Endothelial cell of umbilical vein (primary cell): ENCODE results near the gene SGK1. TPM values are rescaled to one million over a fixed set of nuclear protein-coding genes. Genes with fewer than 3 reads are reported as not detected.

Experiments
- BruUV-seq: library from RNA; stranded (reverse); fragments of 400-500 nt; replicated peaks from 2 replicates; lab custom pipeline; 2021; lab: Mats Ljungman, UMichigan
- CTCF ChIA-PET: fragments of 300-600, 350-600 bp; sonication (Branson Sonifier 250); formaldehyde crosslinking; loops from one replicate; lab custom pipeline; 2021; ENCODE audit warnings: antibody characterized with exemption, inconsistent platforms; lab: Charles Lee
- POLR2A ChIA-PET: fragments of 300-600, 350-600 bp; sonication (Branson Sonifier 250); formaldehyde crosslinking; loops from one replicate; lab custom pipeline; 2021; ENCODE audit warnings: antibody characterized with exemption, inconsistent platforms; lab: Charles Lee
- DNase-seq: peaks from one replicate; pipeline ENCODE4 v3.0.0-alpha.2; 2011; ENCODE audit warnings: low read depth, low spot score
- FAIRE-seq: peaks from 2 replicates; lab custom pipeline; 2011; peaks lifted over from hg19 to GRCh38; lab: Jason Lieb, UNC
- H2AFZ ChIP-seq: 2 replicates; pipeline ENCODE4 v1.6.0; 2012; ENCODE audit warnings: low read depth, low read length, control low read depth, inconsistent platforms
- H3K27ac ChIP-seq: 2 replicates; pipeline ENCODE4 v1.5.1; 2011; ENCODE audit warnings: low read depth, mild to moderate bottlenecking, control low read depth, low read length, moderate library complexity; ENCODE audit not compliant: insufficient read depth
- H3K27me3 ChIP-seq, 2 experiments: 2 replicates each; pipeline versions ENCODE4 v1.6.0 to v1.6.1; 2011; ENCODE audit warnings: low read length in 2 of 2, mixed read lengths in 1 of 2; ENCODE audit not compliant: control insufficient read depth in 2 of 2, insufficient read depth in 2 of 2
- H3K36me3 ChIP-seq, 2 experiments: 2 replicates in 1 of 2; 3 replicates in 1 of 2; pipeline ENCODE4 v1.5.1; 2011; ENCODE audit warnings: low read length in 2 of 2, mild to moderate bottlenecking in 1 of 2, moderate library complexity in 1 of 2; ENCODE audit not compliant: control insufficient read depth in 2 of 2, insufficient read depth in 2 of 2; ENCODE audit errors: extremely low read depth in 1 of 2
- H3K4me1 ChIP-seq: 3 replicates; pipeline ENCODE4 v1.5.1; 2011; ENCODE audit warnings: mild to moderate bottlenecking, low read length; ENCODE audit not compliant: control insufficient read depth, insufficient read depth; ENCODE audit errors: extremely low read depth
- H3K4me2 ChIP-seq: 2 replicates; pipeline ENCODE4 v1.6.1; 2011; ENCODE audit warnings: low read length, control low read depth, mixed read lengths; ENCODE audit not compliant: insufficient read depth
- H3K4me3 ChIP-seq, 3 experiments: fragments of 200-600 bp in 1 of 3; sonication (generic), shearing (Covaris generic) in 1 of 3; replicated peaks in 1 of 3; 2 replicates each; pipeline ENCODE4 v1.5.1; 2011 to 2016; ENCODE audit warnings: control low read depth in 3 of 3, low read length in 3 of 3, mild to moderate bottlenecking in 2 of 3, inconsistent platforms in 1 of 3, low read depth in 1 of 3, moderate library complexity in 1 of 3; ENCODE audit not compliant: insufficient read depth in 1 of 3
- H3K79me2 ChIP-seq: 2 replicates; pipeline ENCODE4 v1.6.0; 2012; ENCODE audit warnings: low read length, inconsistent platforms; ENCODE audit not compliant: control insufficient read depth, insufficient read depth
- H3K9ac ChIP-seq: replicated peaks from 2 replicates; pipeline ENCODE3; 2011; ENCODE audit warnings: low read length, control low read depth; ENCODE audit not compliant: insufficient read depth; ENCODE audit errors: extremely low read depth
- H3K9me1 ChIP-seq: replicated peaks from 3 replicates; pipeline ENCODE4 v1.6.0; 2011; ENCODE audit warnings: mild to moderate bottlenecking, low read length; ENCODE audit not compliant: control insufficient read depth, insufficient read depth; ENCODE audit errors: extremely low read depth
- H3K9me3 ChIP-seq: replicated peaks from 2 replicates; pipeline ENCODE4 v1.5.1; 2012; ENCODE audit warnings: low read length, inconsistent platforms; ENCODE audit not compliant: control insufficient read depth, insufficient read depth
- H4K20me1 ChIP-seq: replicated peaks from 2 replicates; pipeline ENCODE3; 2011; ENCODE audit warnings: mild to moderate bottlenecking, low read length; ENCODE audit not compliant: control insufficient read depth, insufficient read depth; ENCODE audit errors: extremely low read depth
- EZH2 ChIP-seq: IDR thresholded peaks from 2 replicates; pipeline ENCODE4 v1.6.1; 2012; ENCODE audit warnings: borderline replicate concordance, low read depth, mild to moderate bottlenecking, moderate library complexity, low read length, inconsistent platforms; ENCODE audit not compliant: severe bottlenecking
- FOS ChIP-seq: IDR thresholded peaks from 2 replicates; pipeline ENCODE4 v1.6.1; 2011; ENCODE audit warnings: mild to moderate bottlenecking, low read length, moderate library complexity, borderline replicate concordance; ENCODE audit not compliant: insufficient read depth
- GATA2 ChIP-seq: IDR thresholded peaks from 2 replicates; pipeline ENCODE4 v1.7.0; 2011; ENCODE audit warnings: low read depth, mild to moderate bottlenecking, moderate library complexity, mixed read lengths, low read length; ENCODE audit not compliant: insufficient read length, insufficient read depth
- JUN ChIP-seq: IDR thresholded peaks from 2 replicates; pipeline ENCODE4 v1.6.1; 2011; ENCODE audit warnings: borderline replicate concordance, low read depth; ENCODE audit not compliant: insufficient read length, insufficient read depth
- MYC ChIP-seq: IDR thresholded peaks from one replicate; pipeline ENCODE4 v1.6.1; 2011; ENCODE audit warnings: mild to moderate bottlenecking, low read depth, low read length
- POLR2A ChIP-seq: IDR thresholded peaks from 2 replicates; pipeline ENCODE4 v1.6.1; 2012; ENCODE audit warnings: low read depth, mild to moderate bottlenecking, control low read depth, low read length
- POLR2AphosphoS5 ChIP-seq: IDR thresholded peaks from 2 replicates; pipeline ENCODE4 v1.6.1; 2012; ENCODE audit warnings: low read depth, mild to moderate bottlenecking, control low read depth, low read length, moderate library complexity; ENCODE audit not compliant: insufficient read depth
- dilution Hi-C: fragments of 300-500 bp; cut with MboI; formaldehyde crosslinking; loops from one replicate; pipeline ENCODE4 v1.15.0; 2019; ENCODE audit warnings: low sequenced_read_pairs; ENCODE audit not compliant: extremely low pct_ligation_motif_present
- intact Hi-C: fragments of 100-400 bp; cut with micrococcal nuclease; formaldehyde crosslinking; loops from one replicate; pipeline ENCODE4 v1.10.0; 2022
- polyA plus RNA-seq, 4 experiments: library from polyadenylated mRNA; depleted of rRNA in 3 of 4; stranded (reverse) in 3 of 4; unstranded in 1 of 4; fragments of >200 nt; gene quantifications; 2 replicates each; pipeline versions ENCODE4 v1.2.1 to v1.2.3, GENCODE V29; 2011 to 2012; ENCODE audit warnings: missing spikeins in 1 of 4
- total RNA-seq: library from RNA; stranded (reverse); gene quantifications from 2 replicates; pipeline ENCODE4 v1.2.3, GENCODE V29; 2021
- TF ChIP-seq, protein P1 (sequence below): IDR thresholded peaks from 2 replicates; pipeline ENCODE4 v1.6.1; 2011; ENCODE audit not compliant: insufficient read depth, insufficient read length
- TF ChIP-seq, protein P2 (sequence below), 2 donors: IDR thresholded peaks; 1 replicate in 1 of 2; 2 replicates in 1 of 2; pipeline ENCODE4 v1.5.1; 2011; ENCODE audit warnings: low read length in 2 of 2, mild to moderate bottlenecking in 2 of 2, moderate library complexity in 2 of 2, control low read depth in 1 of 2, inconsistent platforms in 1 of 2, low read depth in 1 of 2; ENCODE audit not compliant: insufficient read depth in 1 of 2; ENCODE audit errors: extremely low read depth in 1 of 2

SGK1 gene
- total and polyA plus RNA-seq, 2 donors (not counting 3 experiments of a cell fraction or from before 2014, with no cell fraction given): 121 to 128 TPM

DNA sequence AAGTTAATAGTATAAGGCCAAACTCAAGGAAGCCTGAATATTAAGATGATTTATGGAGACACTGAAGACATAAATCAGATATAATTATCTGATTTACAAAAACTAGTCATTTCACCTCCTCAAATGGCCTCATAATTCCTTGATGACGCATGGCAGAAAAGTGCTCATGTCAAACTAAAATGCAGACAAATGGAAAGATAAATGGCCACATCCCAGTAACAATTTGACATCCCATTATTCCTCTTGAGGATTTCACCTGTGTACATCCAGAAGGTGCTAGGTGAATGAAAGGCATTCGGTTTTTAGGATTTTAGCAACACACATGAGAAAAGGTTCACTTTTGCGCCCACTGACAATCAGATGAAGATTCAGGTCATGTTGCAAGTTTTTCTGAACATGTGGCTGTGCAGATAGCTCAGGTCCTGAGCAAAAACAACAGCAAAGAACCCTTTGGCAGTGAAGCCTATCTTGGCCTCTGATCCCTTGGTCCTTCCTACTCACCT is 24.2 kb downstream of the SGK1 start:
- H3K4me2 ChIP-seq: no peak overlapping the region
- H3K9me1 ChIP-seq: no peaks in the 10 kb centered on the region
- H2AFZ ChIP-seq: no peak overlapping the region
- CTCF ChIA-PET: no interaction called here
- no TSS peak for BruUV-seq
- POLR2A ChIA-PET: no interaction called here
- FAIRE-seq (no peak), DNase-seq (no peak)
- no peaks in the 10 kb centered on the region for H3K27me3 ChIP-seq
- TF ChIP-seq, protein P1, sequence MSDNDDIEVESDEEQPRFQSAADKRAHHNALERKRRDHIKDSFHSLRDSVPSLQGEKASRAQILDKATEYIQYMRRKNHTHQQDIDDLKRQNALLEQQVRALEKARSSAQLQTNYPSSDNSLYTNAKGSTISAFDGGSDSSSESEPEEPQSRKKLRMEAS: no peak
- no peak for TF ChIP-seq POLR2A
- TF ChIP-seq MYC: no peak
- TF ChIP-seq FOS: no peak
- TF ChIP-seq, protein P2, sequence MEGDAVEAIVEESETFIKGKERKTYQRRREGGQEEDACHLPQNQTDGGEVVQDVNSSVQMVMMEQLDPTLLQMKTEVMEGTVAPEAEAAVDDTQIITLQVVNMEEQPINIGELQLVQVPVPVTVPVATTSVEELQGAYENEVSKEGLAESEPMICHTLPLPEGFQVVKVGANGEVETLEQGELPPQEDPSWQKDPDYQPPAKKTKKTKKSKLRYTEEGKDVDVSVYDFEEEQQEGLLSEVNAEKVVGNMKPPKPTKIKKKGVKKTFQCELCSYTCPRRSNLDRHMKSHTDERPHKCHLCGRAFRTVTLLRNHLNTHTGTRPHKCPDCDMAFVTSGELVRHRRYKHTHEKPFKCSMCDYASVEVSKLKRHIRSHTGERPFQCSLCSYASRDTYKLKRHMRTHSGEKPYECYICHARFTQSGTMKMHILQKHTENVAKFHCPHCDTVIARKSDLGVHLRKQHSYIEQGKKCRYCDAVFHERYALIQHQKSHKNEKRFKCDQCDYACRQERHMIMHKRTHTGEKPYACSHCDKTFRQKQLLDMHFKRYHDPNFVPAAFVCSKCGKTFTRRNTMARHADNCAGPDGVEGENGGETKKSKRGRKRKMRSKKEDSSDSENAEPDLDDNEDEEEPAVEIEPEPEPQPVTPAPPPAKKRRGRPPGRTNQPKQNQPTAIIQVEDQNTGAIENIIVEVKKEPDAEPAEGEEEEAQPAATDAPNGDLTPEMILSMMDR (IDR thresholded peaks at IDR 0.05; ENCODE audit: extremely low read depth in 1 of 2, insufficient read depth in 1 of 2, low read depth in 1 of 2, low read length in 2 of 2): no peak
- TF ChIP-seq POLR2AphosphoS5: no peak
- no peak for TF ChIP-seq JUN
- TF ChIP-seq GATA2: no peak
- no peak for TF ChIP-seq EZH2
- H3K9me3 ChIP-seq: no peaks in the 10 kb centered on the region
- H3K4me1 ChIP-seq: peaks cover 25% of the 10 kb centered on the region
- H3K36me3 ChIP-seq: no peaks in the 10 kb centered on the region
- dilution Hi-C loops (no loop called here), intact Hi-C loops (no loop called here)
- no peak overlapping the region for H3K27ac ChIP-seq
- H3K9ac ChIP-seq: no peak overlapping the region
- H3K4me3 ChIP-seq: no peak overlapping the region
- no peaks in the 10 kb centered on the region for H4K20me1 ChIP-seq
- H3K79me2 ChIP-seq: no peaks in the 10 kb centered on the region
